NT2/D1 (cell line): Measurements from ENCODE around the gene DNAJC25.

Experiments
- YY1 ChIP-seq: IDR thresholded peaks from 2 replicates; pipeline ENCODE4 v1.6.1; 2011; ENCODE audit not compliant: insufficient read length, insufficient read depth
- ZNF274 ChIP-seq: IDR thresholded peaks from 2 replicates; pipeline ENCODE4 v1.6.1; 2011; ENCODE audit warnings: mild to moderate bottlenecking, low read depth, low read length

GRCh38 chr9:111696796-111697195, 65.7 kb downstream of the DNAJC25 start:
- TF ChIP-seq ZNF274, result no peak
- TF ChIP-seq YY1, result no peak
